HepG2 (cell line): ENCODE data around the gene GADD45A. TPM values are rescaled to one million over a fixed set of nuclear protein-coding genes. Genes with fewer than 3 reads are reported as not detected.
A peak's percentile ranks its signal among the peaks of the same experiment; 100 is the strongest.

Experiments
- ARNTL ChIP-seq: sonication (generic); formaldehyde crosslinking; IDR thresholded peaks from 2 replicates; pipeline ENCODE4 v1.4.0; 2020; ENCODE audit warnings: mild to moderate bottlenecking, missing genetic modification reagents
- CREM ChIP-seq, 2 experiments: sonication (generic) in 1 of 2; formaldehyde crosslinking in 1 of 2; IDR thresholded peaks; 2 replicates each; pipeline versions ENCODE4 v1.4.0 to v1.6.1; 2016 to 2020; ENCODE audit warnings: antibody characterized with exemption in 1 of 2, mild to moderate bottlenecking in 1 of 2, missing genetic modification reagents in 1 of 2
- ELF4 ChIP-seq: sonication (generic); formaldehyde crosslinking; IDR thresholded peaks from 2 replicates; pipeline ENCODE4 v1.5.0; 2020; ENCODE audit warnings: missing genetic modification reagents, mild to moderate bottlenecking, moderate library complexity, borderline replicate concordance
- EP300 ChIP-seq, 3 experiments: sonication (generic) in 1 of 3; formaldehyde crosslinking in 1 of 3; IDR thresholded peaks; 2 replicates each; pipeline versions ENCODE4 v1.5.1 to v1.6.1; 2011 to 2020; ENCODE audit warnings: low read depth in 2 of 3, low read length in 2 of 3, borderline replicate concordance in 1 of 3, improper control_type of control experiment in 1 of 3, mild to moderate bottlenecking in 1 of 3, missing genetic modification reagents in 1 of 3, moderate library complexity in 1 of 3
- KDM4B ChIP-seq: sonication (generic); formaldehyde crosslinking; IDR thresholded peaks from 2 replicates; pipeline ENCODE4 v1.4.0; 2020; ENCODE audit warnings: missing genetic modification reagents
- KDM6A ChIP-seq: IDR thresholded peaks from 2 replicates; pipeline ENCODE4 v1.6.1; 2016; ENCODE audit warnings: low read depth
- MED8 ChIP-seq: sonication (generic); formaldehyde crosslinking; IDR thresholded peaks from 2 replicates; pipeline ENCODE4 v1.8.1; 2023; ENCODE audit warnings: mild to moderate bottlenecking, missing genetic modification reagents; ENCODE audit not compliant: insufficient replicate concordance
- NCOA5 ChIP-seq: sonication (generic); formaldehyde crosslinking; IDR thresholded peaks from 2 replicates; pipeline ENCODE4 v1.4.0; 2020; ENCODE audit warnings: missing genetic modification reagents
- NFKBIZ ChIP-seq: IDR thresholded peaks from 2 replicates; pipeline ENCODE4 v1.6.1; 2018; ENCODE audit warnings: missing genetic modification reagents, missing compliant biosample characterization
- PHB2 ChIP-seq: fragments of 450-650 bp; IDR thresholded peaks from 2 replicates; pipeline ENCODE4 v1.6.1; 2018; ENCODE audit not compliant: partially characterized antibody
- RFX1 ChIP-seq: fragments of 450-650 bp; IDR thresholded peaks from 2 replicates; pipeline ENCODE4 v1.6.1; 2017
- TEAD3 ChIP-seq: optimal IDR thresholded peaks from 2 replicates; pipeline ENCODE3; 2016; ENCODE audit warnings: borderline replicate concordance
- YEATS2 ChIP-seq: sonication (generic); formaldehyde crosslinking; IDR thresholded peaks from 2 replicates; pipeline ENCODE4 v1.4.0; 2020; ENCODE audit warnings: missing genetic modification reagents, borderline replicate concordance
- ZBTB1 ChIP-seq: sonication (generic); formaldehyde crosslinking; IDR thresholded peaks from 2 replicates; pipeline ENCODE4 v1.4.0; 2020; ENCODE audit warnings: missing genetic modification reagents, borderline replicate concordance
- ZNF10 ChIP-seq: sonication (generic); formaldehyde crosslinking; IDR thresholded peaks from 2 replicates; pipeline ENCODE4 v1.4.0; 2020; ENCODE audit warnings: mild to moderate bottlenecking, low read depth, missing genetic modification reagents, borderline replicate concordance
- ZNF138 ChIP-seq: sonication (generic); formaldehyde crosslinking; IDR thresholded peaks from 2 replicates; pipeline ENCODE4 v1.5.0; 2020; ENCODE audit warnings: mild to moderate bottlenecking, low read depth, missing genetic modification reagents
- ZNF251 ChIP-seq: sonication (generic); formaldehyde crosslinking; IDR thresholded peaks from 2 replicates; pipeline ENCODE4 v1.9.0; 2021; ENCODE audit warnings: mild to moderate bottlenecking, missing genetic modification reagents
- ZNF570 ChIP-seq: sonication (generic); formaldehyde crosslinking; IDR thresholded peaks from 2 replicates; pipeline ENCODE4 v1.4.0; 2020; ENCODE audit warnings: mild to moderate bottlenecking, missing genetic modification reagents, borderline replicate concordance
- polyA plus RNA-seq, 8 experiments: library from polyadenylated mRNA; depleted of rRNA in 3 of 8; stranded (reverse) in 7 of 8; unstranded in 1 of 8; fragments of >200 nt; fragmentation: Illumina TruSeq in 4 of 8; extraction: Trizol in 4 of 8; gene quantifications; 2 replicates each; pipeline versions ENCODE4 v1.2.1 to v1.2.3, GENCODE V29; 2011 to 2016; ENCODE audit warnings: low read depth in 4 of 8, missing spikeins in 1 of 8, mixed read lengths in 1 of 8; ENCODE audit not compliant: insufficient read depth in 1 of 8
- total RNA-seq, 5 experiments: library from RNA; depleted of rRNA; stranded (reverse); fragments of >200 nt; fragmentation: Illumina TruSeq; extraction: Trizol; gene quantifications; 2 replicates each; pipeline ENCODE4 v1.2.3, GENCODE V29; 2016; ENCODE audit warnings: low read depth in 1 of 5
- TF ChIP-seq, protein P1 (sequence below): sonication (generic); formaldehyde crosslinking; IDR thresholded peaks from 2 replicates; pipeline ENCODE4 v1.4.0; 2020; ENCODE audit warnings: missing genetic modification reagents, mild to moderate bottlenecking, borderline replicate concordance
- TF ChIP-seq, protein P2 (sequence below), 2 experiments: sonication (generic) in 1 of 2; formaldehyde crosslinking in 1 of 2; IDR thresholded peaks; 2 replicates each; pipeline versions ENCODE4 v1.4.0 to v1.6.1; 2016 to 2020; ENCODE audit warnings: borderline replicate concordance in 1 of 2, low read depth in 1 of 2, mild to moderate bottlenecking in 1 of 2, missing genetic modification reagents in 1 of 2
- TF ChIP-seq, protein P3 (sequence below): sonication (generic); formaldehyde crosslinking; IDR thresholded peaks from 2 replicates; pipeline ENCODE4 v1.5.1; 2020; ENCODE audit warnings: mild to moderate bottlenecking, missing genetic modification reagents

GADD45A gene
- total and polyA plus RNA-seq, 2 of the 13 experiments (the other 11 are each of a cell fraction or from before 2014, with no cell fraction given) = 33.2 to 46.2 TPM

DNA sequence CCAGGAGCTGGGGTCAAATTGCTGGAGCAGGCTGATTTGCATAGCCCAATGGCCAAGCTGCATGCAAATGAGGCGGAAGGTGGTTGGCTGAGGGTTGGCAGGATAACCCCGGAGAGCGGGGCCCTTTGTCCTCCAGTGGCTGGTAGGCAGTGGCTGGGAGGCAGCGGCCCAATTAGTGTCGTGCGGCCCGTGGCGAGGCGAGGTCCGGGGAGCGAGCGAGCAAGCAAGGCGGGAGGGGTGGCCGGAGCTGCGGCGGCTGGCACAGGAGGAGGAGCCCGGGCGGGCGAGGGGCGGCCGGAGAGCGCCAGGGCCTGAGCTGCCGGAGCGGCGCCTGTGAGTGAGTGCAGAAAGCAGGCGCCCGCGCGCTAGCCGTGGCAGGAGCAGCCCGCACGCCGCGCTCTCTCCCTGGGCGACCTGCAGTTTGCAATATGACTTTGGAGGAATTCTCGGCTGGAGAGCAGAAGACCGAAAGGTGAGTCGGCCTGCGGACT, at the start of gene GADD45A (continued):
- TF ChIP-seq, protein P1, sequence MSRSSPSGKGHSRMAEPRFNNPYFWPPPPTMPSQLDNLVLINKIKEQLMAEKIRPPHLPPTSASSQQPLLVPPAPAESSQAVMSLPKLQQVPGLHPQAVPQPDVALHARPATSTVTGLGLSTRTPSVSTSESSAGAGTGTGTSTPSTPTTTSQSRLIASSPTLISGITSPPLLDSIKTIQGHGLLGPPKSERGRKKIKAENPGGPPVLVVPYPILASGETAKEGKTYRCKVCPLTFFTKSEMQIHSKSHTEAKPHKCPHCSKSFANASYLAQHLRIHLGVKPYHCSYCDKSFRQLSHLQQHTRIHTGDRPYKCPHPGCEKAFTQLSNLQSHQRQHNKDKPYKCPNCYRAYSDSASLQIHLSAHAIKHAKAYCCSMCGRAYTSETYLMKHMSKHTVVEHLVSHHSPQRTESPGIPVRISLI (CRISPR knock-in tag) = no peak
- TF ChIP-seq EP300 (IDR thresholded peaks at IDR 0.05; ENCODE audit: low read depth in 2 of 2, low read length in 2 of 2) (peak; percentile 14 to 22; a peak in 1 of 4 replicates), EP300 (CRISPR knock-in tag; IDR thresholded peaks at IDR 0.05; ENCODE audit: borderline replicate concordance) (peak; percentile 38; the same call in 1 of the 2 replicates), NCOA5 (no peak), ZNF251 (CRISPR knock-in tag) (no peak), ZNF570 (CRISPR knock-in tag) (no peak), KDM4B (no peak), PHB2 (no peak), ARNTL (CRISPR knock-in tag) (no peak), KDM6A (no peak), ZNF10 (CRISPR knock-in tag) (no peak), NFKBIZ (no peak), ZBTB1 (CRISPR knock-in tag) (no peak), ELF4 (CRISPR knock-in tag) (no peak), YEATS2 (CRISPR knock-in tag) (no peak), ZNF138 (CRISPR knock-in tag) (peak; percentile 21; the same call in 1 of the 2 replicates), TEAD3 (CRISPR knock-in tag) (peak; percentile 50), RFX1 (no peak), MED8 (peak; percentile 61), CREM (IDR thresholded peaks at IDR 0.05) (no peak), CREM (CRISPR knock-in tag; IDR thresholded peaks at IDR 0.05) (no peak)
- TF ChIP-seq, protein P2, sequence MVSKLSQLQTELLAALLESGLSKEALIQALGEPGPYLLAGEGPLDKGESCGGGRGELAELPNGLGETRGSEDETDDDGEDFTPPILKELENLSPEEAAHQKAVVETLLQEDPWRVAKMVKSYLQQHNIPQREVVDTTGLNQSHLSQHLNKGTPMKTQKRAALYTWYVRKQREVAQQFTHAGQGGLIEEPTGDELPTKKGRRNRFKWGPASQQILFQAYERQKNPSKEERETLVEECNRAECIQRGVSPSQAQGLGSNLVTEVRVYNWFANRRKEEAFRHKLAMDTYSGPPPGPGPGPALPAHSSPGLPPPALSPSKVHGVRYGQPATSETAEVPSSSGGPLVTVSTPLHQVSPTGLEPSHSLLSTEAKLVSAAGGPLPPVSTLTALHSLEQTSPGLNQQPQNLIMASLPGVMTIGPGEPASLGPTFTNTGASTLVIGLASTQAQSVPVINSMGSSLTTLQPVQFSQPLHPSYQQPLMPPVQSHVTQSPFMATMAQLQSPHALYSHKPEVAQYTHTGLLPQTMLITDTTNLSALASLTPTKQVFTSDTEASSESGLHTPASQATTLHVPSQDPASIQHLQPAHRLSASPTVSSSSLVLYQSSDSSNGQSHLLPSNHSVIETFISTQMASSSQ (IDR thresholded peaks at IDR 0.05; ENCODE audit: low read depth) = no peak
- TF ChIP-seq, protein P2 (CRISPR knock-in tag; IDR thresholded peaks at IDR 0.05; ENCODE audit: borderline replicate concordance) = peak; percentile 52; the same call in 1 of the 2 replicates
- TF ChIP-seq, protein P3, sequence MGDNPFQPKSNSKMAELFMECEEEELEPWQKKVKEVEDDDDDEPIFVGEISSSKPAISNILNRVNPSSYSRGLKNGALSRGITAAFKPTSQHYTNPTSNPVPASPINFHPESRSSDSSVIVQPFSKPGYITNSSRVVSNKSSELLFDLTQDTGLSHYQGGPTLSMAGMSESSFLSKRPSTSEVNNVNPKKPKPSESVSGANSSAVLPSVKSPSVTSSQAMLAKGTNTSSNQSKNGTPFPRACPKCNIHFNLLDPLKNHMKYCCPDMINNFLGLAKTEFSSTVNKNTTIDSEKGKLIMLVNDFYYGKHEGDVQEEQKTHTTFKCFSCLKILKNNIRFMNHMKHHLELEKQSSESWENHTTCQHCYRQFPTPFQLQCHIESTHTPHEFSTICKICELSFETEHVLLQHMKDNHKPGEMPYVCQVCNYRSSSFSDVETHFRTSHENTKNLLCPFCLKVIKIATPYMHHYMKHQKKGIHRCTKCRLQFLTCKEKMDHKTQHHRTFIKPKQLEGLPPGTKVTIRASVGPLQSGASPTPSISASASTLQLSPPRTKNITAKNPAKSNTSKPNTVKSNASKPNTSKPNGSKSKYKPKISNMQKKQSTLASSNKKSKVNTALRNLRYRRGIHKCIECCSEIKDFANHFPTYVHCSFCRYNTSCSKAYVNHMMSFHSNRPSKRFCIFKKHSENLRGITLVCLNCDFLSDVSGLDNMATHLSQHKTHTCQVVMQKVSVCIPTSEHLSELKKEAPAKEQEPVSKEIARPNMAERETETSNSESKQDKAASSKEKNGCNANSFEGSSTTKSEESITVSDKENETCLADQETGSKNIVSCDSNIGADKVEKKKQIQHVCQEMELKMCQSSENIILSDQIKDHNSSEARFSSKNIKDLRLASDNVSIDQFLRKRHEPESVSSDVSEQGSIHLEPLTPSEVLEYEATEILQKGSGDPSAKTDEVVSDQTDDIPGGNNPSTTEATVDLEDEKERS (CRISPR knock-in tag) = no peak
